GM20000 (cell line): Measurements from ENCODE around the gene CFAP61.

Experiments
- DNase-seq: peaks from one replicate; pipeline ENCODE4 v3.0.0; 2012; ENCODE audit warnings: low spot score
- CTCF ChIP-seq: IDR thresholded peaks from 2 replicates; pipeline ENCODE4 v1.5.1; 2012; ENCODE audit warnings: mild to moderate bottlenecking, control low read depth; ENCODE audit errors: extremely low read depth, missing control alignments

The CFAP61 gene

DNA sequence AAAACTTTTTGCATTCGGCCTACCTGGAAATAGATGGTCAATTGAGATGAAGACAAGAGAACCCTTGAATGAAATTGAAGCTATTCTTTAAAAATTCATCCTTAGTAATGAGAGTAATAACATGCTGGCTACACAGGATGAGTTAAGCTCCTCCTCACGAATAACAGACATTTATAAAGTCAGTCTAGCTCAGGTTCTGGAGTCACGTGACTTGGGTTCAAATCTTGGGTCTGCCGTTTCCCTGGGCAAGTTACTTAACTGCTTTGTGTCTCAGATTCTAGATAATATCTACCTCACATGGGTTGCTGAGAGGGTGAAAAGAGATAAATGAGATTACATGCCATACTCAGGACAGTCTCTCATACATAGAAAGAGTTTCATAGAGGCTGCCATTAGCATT, 214.2 kb downstream of the CFAP61 start:
- TF ChIP-seq CTCF, result no peak
- DNase-seq, result no peak

- no peak for DNase-seq
- no peak for TF ChIP-seq CTCF
Measured at GRCh38 chr20:20267685-20268370, 215.5 kb downstream of the CFAP61 start.

GRCh38 chr20:20271271-20271670, 218.9 kb downstream of the CFAP61 start:
- DNase-seq, result no peak
- TF ChIP-seq CTCF, result no peak

DNA sequence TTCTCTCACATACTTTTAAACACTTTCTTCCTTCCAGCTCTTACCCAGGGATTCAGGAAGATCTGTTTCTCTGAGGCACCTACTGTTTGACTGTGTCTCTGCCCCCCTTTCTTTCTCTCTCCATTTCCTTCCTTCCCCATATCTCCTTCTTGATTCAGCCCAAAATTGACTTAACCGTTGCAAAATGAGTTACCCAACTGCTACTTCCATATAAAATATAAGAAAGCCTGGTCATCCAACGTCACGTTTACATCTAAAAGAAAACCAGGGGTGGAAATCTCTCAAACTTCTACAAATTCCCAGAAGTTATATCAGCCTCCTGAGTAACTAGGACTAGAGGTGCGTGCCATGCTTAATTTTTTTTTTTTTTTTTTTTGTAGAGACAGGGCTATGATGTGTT, 220.4 kb downstream of the CFAP61 start:
- DNase-seq, result no peak
- TF ChIP-seq CTCF, result no peak

DNA sequence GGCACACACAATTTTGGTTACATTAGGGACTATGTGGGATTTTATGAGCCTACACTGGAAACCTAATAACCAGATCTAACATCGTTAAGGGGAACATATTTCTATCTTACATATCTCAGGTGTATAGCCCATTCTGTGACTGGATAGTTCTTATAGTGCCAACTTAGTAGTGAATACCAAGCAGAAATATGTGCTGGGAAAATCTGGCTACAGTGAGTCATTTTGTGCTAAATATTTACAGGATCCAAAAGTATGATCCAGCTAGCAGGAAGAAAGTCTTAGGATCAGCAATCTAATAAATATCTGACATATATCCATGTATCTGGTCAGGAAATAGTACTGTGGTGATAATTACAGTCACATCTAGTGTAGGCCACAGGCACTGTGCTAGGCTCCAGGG, 221.0 kb downstream of the CFAP61 start:
- TF ChIP-seq CTCF, result no peak
- no peak for DNase-seq

DNA sequence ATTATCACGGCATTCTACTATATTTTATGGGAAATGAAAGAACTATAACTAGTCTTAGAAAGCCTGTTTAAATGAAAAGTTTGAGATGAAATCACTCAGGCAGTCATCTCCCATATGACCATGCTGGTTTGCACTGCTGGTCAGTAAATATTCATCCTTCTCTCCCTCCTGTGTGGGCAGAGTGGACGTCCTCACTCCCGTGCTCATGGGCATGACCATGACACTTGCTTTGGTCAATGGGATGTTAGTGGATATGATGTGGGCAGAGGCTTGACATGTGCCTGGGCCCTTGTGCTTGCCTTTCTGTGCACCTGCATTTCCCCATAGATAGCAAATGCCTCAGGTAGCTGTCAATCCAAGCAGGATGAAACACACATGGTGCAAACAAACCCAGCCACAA, 222.5 kb downstream of the CFAP61 start:
- no peak for DNase-seq
- no peak for TF ChIP-seq CTCF

- no peak for TF ChIP-seq CTCF
- no peak for DNase-seq
Measured at GRCh38 chr20:20275636-20276035, 223.3 kb downstream of the CFAP61 start.
